TTC549 (cell line): ENCODE measurements around the gene ZNF780B.
"Not testable (repeated sequence)": the region's sequence is repeated elsewhere in the genome, so short reads cannot be mapped to it uniquely, and the experiment has no call there.

Source experiments
- FAIRE-seq: peaks from 2 replicates; lab custom pipeline; 2012; peaks lifted over from hg19 to GRCh38; lab: Jason Lieb, UNC

ZNF780B gene

GRCh38 chr19:40055832-40056504, at the start of gene ZNF780B:
Gene ZNF780B (minus strand): TSS chr19:40056231. CDS start chr19:40050332, 5,899 bp downstream.
- FAIRE-seq: no peak

- no peak for FAIRE-seq
Observed at GRCh38 chr19:40104754-40105153, 48.7 kb upstream of the ZNF780B start.

- FAIRE-seq: no peak
Observed at GRCh38 chr19:40103600-40103999, 47.6 kb upstream of the ZNF780B start.

- FAIRE-seq: no peak
Observed at GRCh38 chr19:40101813-40102212, 45.8 kb upstream of the ZNF780B start.

GRCh38 chr19:40093416-40093815, 37.4 kb upstream of the ZNF780B start:
- FAIRE-seq: no peak

GRCh38 chr19:40091205-40092129, 35.4 kb upstream of the ZNF780B start:
- FAIRE-seq: no peak

- no peak for FAIRE-seq
Observed at GRCh38 chr19:40090241-40091204, 34.5 kb upstream of the ZNF780B start, which contains the start of gene ZNF780A. Gene ZNF780A (minus strand): TSS chr19:40090943. CDS start chr19:40084753, 6,190 bp downstream.

DNA sequence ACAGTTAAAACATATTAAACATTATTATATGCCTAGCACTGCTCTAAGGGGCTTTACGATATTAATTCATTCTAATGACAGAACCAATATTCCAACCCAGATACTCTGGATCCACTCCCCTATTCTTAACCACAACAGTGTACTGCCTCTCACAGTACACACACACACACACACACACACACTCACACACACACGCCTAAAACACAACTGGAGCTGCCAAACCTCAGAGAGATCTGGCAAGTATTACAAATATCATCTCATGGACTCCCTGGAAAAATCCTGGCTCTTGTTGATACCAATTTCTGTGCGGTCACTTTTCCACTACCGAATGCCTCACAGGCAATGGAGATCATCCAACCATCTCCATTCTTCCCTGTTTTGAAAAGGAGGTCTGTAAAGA, 33.4 kb upstream of the ZNF780B start:
- no peak for FAIRE-seq

- FAIRE-seq: no peak
Observed at GRCh38 chr19:40088299-40089047, 32.4 kb upstream of the ZNF780B start.

- no peak for FAIRE-seq
Observed at GRCh38 chr19:40084948-40085347, 28.9 kb upstream of the ZNF780B start.

DNA sequence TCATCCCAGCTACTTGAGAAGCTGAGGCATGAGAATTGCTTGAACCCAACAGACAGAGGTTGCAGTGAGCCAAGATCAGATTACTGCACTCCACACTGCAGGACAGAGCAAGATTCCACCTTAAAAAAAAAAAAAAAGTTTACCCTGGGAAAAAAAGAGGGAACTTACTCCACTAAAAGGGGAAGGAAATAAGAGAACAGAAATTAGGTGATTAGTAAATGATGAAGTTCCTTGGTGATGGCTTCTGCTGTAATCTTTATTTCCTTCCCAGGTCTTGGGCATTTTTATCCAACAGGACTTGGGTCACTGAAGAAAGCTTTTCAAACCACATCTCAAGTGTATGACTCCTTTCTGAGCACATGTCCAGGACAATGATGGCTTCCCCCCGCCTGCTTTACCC, 25.4 kb upstream of the ZNF780B start:
- no peak for FAIRE-seq

GRCh38 chr19:40080289-40080688, 24.3 kb upstream of the ZNF780B start:
- no peak for FAIRE-seq

DNA sequence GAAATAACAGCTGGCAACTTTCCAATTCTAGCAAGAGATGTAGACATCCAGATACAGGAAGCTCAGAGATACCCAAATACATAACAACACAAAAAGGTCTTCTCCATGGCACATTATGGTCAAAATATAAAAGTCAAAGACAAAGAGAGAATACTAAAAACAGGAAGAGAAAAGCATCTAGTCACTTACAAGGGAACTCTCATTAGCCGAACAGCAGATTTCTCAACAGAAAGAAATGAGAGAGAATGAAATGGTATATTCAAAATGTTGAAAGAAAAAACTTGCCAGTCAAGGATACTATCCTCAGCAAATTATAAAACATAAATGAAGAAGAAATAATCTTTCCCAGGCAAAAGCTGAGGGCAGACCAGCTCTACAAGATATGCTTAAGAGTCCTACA, 22.3 kb upstream of the ZNF780B start:
- no peak for FAIRE-seq

DNA sequence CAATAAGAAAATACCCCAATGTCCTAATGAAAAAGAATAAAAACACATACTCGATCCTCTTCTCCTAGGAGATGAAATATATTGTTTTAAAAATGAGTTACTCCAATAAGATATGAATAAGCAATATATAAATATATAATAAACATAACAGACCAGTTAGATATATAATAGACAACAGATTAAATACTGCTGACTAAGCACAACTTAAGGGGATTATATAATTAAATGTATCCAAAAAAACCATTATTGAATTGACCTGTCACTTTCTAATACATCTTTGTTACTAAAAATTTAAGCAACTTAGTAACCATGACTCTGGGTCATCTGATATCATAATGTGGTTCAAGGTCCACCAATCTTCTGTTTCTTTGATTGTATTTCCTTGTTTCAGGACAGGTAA, 14.0 kb upstream of the ZNF780B start:
- FAIRE-seq: no peak

- no peak for FAIRE-seq
Observed at GRCh38 chr19:40059624-40060023, 3.6 kb upstream of the ZNF780B start.

DNA sequence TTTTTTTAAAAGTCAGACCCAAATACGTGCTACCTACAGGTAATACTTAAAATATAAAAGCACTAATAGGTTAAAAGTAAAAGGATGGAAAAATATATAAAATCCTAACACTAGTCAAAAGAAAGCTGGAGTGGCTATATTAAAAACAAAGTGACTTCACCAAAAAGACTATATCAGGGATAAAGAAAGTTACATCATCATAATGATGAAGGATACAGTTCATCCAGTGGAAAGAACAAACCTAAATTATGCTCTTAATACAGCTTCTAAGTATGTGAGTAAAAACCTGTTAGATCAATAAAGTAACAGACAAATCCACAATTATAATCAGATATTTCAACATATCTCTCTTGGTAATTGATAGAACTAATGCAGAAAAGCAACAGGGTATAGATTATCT, 1.1 kb upstream of the ZNF780B start:
- FAIRE-seq: no peak

GRCh38 chr19:40056505-40056904, 474 bp upstream of the ZNF780B start:
- no peak for FAIRE-seq

DNA sequence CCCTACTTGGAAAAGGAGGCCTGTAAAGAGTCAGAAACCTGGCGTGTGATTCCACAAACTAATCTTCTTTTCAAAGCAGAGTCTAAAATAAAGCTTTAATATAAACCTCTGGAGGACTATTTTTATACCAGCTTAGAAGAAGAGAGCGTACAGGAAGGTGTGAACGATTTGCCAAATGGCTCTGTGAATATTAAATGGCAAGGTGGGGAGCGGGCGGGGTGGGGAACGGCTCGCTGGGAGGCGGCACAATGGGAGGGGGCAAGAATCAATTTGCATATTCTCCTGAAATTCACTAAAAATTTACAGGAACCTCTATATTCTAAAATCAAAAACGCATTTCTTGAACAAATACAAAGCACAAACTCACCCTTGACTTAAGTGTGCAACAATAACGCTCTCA, 982 bp downstream of the ZNF780B start:
- FAIRE-seq: no peak

DNA sequence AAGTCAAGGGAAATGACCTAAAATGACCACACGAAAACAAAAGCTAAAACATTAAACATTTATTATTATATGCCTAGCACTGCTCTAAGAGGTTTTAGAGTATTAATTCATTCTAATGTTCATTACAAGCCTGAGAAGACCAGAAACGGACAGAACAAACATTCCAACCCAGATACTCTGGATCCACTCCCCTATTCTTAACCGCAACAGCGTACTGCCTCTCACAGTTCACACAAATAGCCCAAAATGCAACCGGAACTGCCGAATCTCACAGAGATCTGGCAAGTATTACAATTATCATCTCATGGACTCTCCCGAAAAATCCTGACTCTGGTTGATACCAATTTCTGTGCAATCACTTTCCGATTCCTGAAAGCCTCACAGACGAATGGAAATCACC, 1.4 kb downstream of the ZNF780B start:
- FAIRE-seq: no peak

DNA sequence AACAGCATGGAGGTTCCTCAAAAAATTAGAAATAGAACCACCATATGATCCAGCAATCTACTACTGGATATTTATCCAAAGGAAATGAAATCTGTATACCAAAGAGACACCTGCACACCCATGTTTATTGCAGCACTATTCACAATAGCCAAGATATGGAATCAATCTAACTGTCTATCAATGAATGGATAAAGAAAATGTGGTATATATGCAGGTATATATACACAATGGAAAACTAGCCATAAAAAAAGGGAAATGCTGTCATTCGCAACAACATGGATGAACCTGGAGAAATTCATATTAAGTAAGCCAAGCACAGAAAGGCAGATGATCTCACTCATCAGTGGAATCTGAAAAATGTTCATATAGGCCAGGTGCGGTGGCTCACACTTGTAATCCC, 2.5 kb downstream of the ZNF780B start:
- FAIRE-seq: no peak

GRCh38 chr19:40041718-40042117, 14.3 kb downstream of the ZNF780B start:
- FAIRE-seq: not testable (repeated sequence)

- not testable (repeated sequence) for FAIRE-seq
Observed at GRCh38 chr19:40038047-40038446, 18.0 kb downstream of the ZNF780B start.
